ENCODE measurements around the gene POU6F1. TPM values are rescaled to one million over a fixed set of nuclear protein-coding genes. Genes with fewer than 3 reads are reported as not detected.
"Not testable (repeated sequence)": the region's sequence is repeated elsewhere in the genome, so short reads cannot be mapped to it uniquely, and the experiment has no call there.

The POU6F1 gene
- total RNA-seq, 1 donor from 2014 or later: 16.5 TPM

DNA sequence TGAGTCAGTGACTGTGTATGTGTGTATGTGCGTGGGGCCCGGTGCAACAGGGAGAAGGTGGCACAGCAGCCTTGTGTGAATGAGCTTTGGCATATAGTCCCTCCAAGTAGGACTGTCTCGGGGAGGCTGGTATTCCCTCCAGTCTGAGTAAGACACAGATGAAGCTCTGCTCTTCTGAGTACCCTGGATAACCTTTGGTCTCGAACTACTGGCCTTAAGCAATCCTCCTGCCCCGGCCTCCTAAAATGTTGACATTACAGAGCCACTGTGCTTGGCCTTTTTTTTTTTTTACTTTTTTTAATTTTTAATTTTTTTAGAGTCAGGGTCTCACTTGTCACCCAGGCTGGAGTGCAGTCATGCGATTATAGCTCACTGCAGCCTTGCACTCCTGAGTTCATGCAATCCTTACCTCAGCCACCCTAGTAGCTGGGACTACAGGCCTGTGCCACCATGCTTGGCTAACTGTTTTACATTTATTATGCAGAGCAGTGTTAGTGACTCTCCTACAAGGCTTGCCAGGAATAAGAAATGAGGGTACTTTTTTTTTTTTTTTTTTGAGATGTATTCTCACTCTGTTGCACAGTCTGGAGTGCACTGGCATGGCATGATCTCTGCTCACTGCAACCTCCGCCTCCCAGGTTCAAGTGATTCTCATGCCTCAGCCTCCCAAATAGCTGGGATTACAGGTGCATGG, 11.4 kb upstream of the POU6F1 start:
- TF ChIP-seq, protein P1, sequence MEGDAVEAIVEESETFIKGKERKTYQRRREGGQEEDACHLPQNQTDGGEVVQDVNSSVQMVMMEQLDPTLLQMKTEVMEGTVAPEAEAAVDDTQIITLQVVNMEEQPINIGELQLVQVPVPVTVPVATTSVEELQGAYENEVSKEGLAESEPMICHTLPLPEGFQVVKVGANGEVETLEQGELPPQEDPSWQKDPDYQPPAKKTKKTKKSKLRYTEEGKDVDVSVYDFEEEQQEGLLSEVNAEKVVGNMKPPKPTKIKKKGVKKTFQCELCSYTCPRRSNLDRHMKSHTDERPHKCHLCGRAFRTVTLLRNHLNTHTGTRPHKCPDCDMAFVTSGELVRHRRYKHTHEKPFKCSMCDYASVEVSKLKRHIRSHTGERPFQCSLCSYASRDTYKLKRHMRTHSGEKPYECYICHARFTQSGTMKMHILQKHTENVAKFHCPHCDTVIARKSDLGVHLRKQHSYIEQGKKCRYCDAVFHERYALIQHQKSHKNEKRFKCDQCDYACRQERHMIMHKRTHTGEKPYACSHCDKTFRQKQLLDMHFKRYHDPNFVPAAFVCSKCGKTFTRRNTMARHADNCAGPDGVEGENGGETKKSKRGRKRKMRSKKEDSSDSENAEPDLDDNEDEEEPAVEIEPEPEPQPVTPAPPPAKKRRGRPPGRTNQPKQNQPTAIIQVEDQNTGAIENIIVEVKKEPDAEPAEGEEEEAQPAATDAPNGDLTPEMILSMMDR (IDR thresholded peaks at IDR 0.05): no peak
- no peak for TF ChIP-seq POLR2AphosphoS5 (IDR thresholded peaks at IDR 0.05; ENCODE audit: insufficient read depth in 1 of 2, low read depth in 1 of 2)
- no peak for TF ChIP-seq POLR2A (IDR thresholded peaks at IDR 0.05)
- Histone ChIP-seq H3K4me3 (no peak overlapping the region), H3K27ac (no peak overlapping the region), H3K9me3 (no peaks in the 10 kb centered on the region), H3K36me3 (no peaks in the 10 kb centered on the region), H3K27me3 (no peaks in the 10 kb centered on the region), H3K4me1 (no peaks in the 10 kb centered on the region)
- DNase-seq (ENCODE audit: extremely low spot score in 2 of 2): no peak
- intact Hi-C loops (cut with DNase I): no loop called here

DNA sequence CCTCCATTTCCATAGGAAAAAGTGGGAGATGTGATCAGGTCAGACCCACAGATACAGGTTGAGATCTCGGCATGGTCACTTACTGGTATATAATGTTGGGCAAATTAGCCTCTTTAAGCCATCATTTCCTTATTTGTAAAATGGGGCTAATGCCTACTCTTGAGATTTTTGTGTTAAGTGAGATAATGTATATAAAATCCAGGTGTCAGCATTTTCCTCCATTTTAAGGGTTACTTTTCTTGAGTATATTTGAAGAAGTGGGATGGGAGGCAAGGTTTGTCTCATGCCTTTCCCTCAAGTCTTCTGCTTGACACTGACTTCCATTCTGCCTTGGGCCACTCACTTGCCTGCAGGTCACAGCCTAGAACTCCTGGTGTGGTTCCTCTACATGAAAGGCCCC, 10.1 kb upstream of the POU6F1 start:
- Histone ChIP-seq H3K4me1 (no peaks in the 10 kb centered on the region), H3K27ac (no peak overlapping the region), H3K36me3 (no peaks in the 10 kb centered on the region), H3K4me3 (no peak overlapping the region), H3K9me3 (no peaks in the 10 kb centered on the region), H3K27me3 (no peaks in the 10 kb centered on the region)
- TF ChIP-seq, protein P1 (IDR thresholded peaks at IDR 0.05): no peak
- TF ChIP-seq POLR2AphosphoS5 (IDR thresholded peaks at IDR 0.05; ENCODE audit: insufficient read depth in 1 of 2, low read depth in 1 of 2) (no peak), POLR2A (IDR thresholded peaks at IDR 0.05) (no peak)
- no peak for DNase-seq (ENCODE audit: extremely low spot score in 2 of 2)
- intact Hi-C loops (cut with DNase I): no loop called here

DNA sequence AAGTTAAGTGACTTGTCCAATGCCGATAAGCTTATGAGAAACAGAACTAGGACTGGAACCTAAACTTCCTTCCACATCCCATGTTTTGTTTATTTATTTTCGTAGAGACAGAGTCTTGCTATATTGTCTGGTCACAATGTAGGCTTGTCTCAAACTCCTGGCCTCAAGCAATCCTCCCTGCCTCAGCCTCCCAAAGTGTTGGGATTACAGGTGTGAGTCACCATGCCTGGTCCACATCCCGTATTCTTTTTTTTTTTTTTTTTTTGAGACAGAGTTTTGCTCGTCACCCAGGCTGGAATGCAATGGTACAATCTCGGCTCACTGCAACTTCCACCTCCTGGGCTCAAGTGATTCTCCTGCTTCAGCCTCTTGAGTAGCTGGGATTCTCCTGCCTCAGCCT, 9.2 kb upstream of the POU6F1 start:
- intact Hi-C loops (cut with DNase I); H3K9me3 ChIP-seq; H3K4me1 ChIP-seq; H3K36me3 ChIP-seq; H3K27ac ChIP-seq; H3K4me3 ChIP-seq; DNase-seq (ENCODE audit: extremely low spot score in 2 of 2); H3K27me3 ChIP-seq: not testable (repeated sequence)

DNA sequence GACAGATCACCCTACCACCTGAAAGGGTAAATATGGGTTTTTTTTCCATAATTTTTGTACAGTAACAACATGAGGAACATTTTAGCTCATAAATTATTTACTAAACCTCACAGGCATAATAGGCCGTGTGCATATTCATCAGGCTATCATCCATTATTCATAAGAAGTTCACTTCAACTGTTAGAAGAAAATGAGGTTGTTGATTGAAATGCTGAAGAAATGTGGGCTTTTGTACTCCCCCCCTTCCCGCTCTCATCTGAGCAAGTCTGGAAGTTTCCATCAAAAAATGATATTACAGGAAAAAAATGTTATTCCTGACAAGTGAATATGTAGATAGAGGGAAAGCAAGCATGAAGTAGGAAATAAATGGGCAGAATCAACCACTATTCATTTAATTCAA, 7.9 kb upstream of the POU6F1 start:
- H3K9me3 ChIP-seq: no peaks in the 10 kb centered on the region
- no peak overlapping the region for H3K4me3 ChIP-seq
- TF ChIP-seq POLR2AphosphoS5 (IDR thresholded peaks at IDR 0.05; ENCODE audit: insufficient read depth in 1 of 2, low read depth in 1 of 2) (no peak), POLR2A (IDR thresholded peaks at IDR 0.05) (no peak)
- TF ChIP-seq, protein P1 (IDR thresholded peaks at IDR 0.05): no peak
- no peak overlapping the region for H3K27ac ChIP-seq
- no peak for DNase-seq (ENCODE audit: extremely low spot score in 2 of 2)
- no peaks in the 10 kb centered on the region for H3K27me3 ChIP-seq
- no peaks in the 10 kb centered on the region for H3K36me3 ChIP-seq
- intact Hi-C loops (cut with DNase I): no loop called here
- no peaks in the 10 kb centered on the region for H3K4me1 ChIP-seq

DNA sequence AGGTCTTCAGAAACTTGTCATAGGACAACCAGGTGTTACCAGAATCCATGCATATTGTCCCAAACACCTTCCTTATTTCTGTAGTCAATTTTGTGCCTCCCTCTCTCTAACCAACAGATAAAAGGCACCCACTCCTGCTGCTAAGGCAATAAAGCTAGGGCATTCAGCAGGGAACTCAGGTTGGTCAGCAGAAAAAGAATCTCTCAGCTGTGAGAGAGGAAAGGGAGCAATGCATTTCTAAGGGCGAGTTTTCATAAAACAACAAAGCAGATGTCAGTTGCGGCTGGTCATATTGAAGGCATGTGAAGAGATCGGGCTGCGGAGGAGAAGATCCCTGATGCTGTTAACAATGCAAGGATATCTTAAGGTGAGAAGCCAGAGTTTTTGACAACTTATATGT, 7.4 kb upstream of the POU6F1 start:
- intact Hi-C loops (cut with DNase I): no loop called here
- TF ChIP-seq POLR2A (IDR thresholded peaks at IDR 0.05) (no peak), POLR2AphosphoS5 (IDR thresholded peaks at IDR 0.05; ENCODE audit: insufficient read depth in 1 of 2, low read depth in 1 of 2) (no peak)
- TF ChIP-seq, protein P1 (IDR thresholded peaks at IDR 0.05): no peak

More for the DNA sequence above, 7.4 kb upstream of the POU6F1 start:
- Histone ChIP-seq H3K27ac (no peak overlapping the region), H3K36me3 (no peaks in the 10 kb centered on the region), H3K9me3 (no peaks in the 10 kb centered on the region), H3K27me3 (no peaks in the 10 kb centered on the region), H3K4me3 (no peak overlapping the region), H3K4me1 (no peaks in the 10 kb centered on the region)
- DNase-seq (ENCODE audit: extremely low spot score in 2 of 2): no peak
